GM18499 (cell line): ENCODE data around the gene SURF4.
"Not testable (repeated sequence)": the region's sequence is repeated elsewhere in the genome, so short reads cannot be mapped to it uniquely, and the experiment has no call there.

ENCODE experiments used
- ATAC-seq: cut with Tn5 transposase; IDR thresholded peaks from one replicate; pipeline ENCODE4 v1.9.1; 2021; ENCODE audit warnings: moderate number of reproducible peaks; ENCODE audit not compliant: insufficient read depth, unreplicated experiment

SURF4 gene

GRCh38 chr9:133377721-133378216 is 1.9 kb upstream of the SURF4 start:
- no peak for ATAC-seq

GRCh38 chr9:133377280-133377679 is 1.4 kb upstream of the SURF4 start:
- ATAC-seq = not testable (repeated sequence)

GRCh38 chr9:133375116-133375723 is 640 bp downstream of the SURF4 start:
- peak; percentile 7 for ATAC-seq

GRCh38 chr9:133374612-133375115 is 1.2 kb downstream of the SURF4 start:
- ATAC-seq = no peak

GRCh38 chr9:133372144-133372543 is 3.7 kb downstream of the SURF4 start:
- ATAC-seq = no peak

- ATAC-seq = no peak
These were observed 4.6 kb downstream of the SURF4 start for GRCh38 chr9:133371261-133371711.

- no peak for ATAC-seq
These were observed 5.2 kb downstream of the SURF4 start for GRCh38 chr9:133370685-133371084.

- ATAC-seq = no peak
These were observed 5.9 kb downstream of the SURF4 start for GRCh38 chr9:133369933-133370332.

GRCh38 chr9:133369422-133369821 is 6.4 kb downstream of the SURF4 start:
- no peak for ATAC-seq

GRCh38 chr9:133368249-133368881 is 7.5 kb downstream of the SURF4 start:
- ATAC-seq = no peak

GRCh38 chr9:133367778-133368177 is 8.1 kb downstream of the SURF4 start:
- ATAC-seq = no peak

- no peak for ATAC-seq
These were observed 8.6 kb downstream of the SURF4 start for GRCh38 chr9:133367221-133367620.

- ATAC-seq = no peak
These were observed 9.4 kb downstream of the SURF4 start for GRCh38 chr9:133366435-133366834.

GRCh38 chr9:133362359-133363044 is 13.4 kb downstream of the SURF4 start:
- no peak for ATAC-seq

GRCh38 chr9:133361507-133362092 is 14.3 kb downstream of the SURF4 start:
- no peak for ATAC-seq

GRCh38 chr9:133360400-133361393 is 15.2 kb downstream of the SURF4 start:
- ATAC-seq = no peak

- ATAC-seq = no peak
These were observed 16.3 kb downstream of the SURF4 start for GRCh38 chr9:133359399-133360175.

- ATAC-seq = no peak
These were observed 18.2 kb downstream of the SURF4 start for GRCh38 chr9:133357656-133358055.
